CD4-positive, alpha-beta T cell treated with Interferon gamma for 1 hour (primary cell): ENCODE measurements around the gene MEGF6.

Experiments used
- DNase-seq: peaks from one replicate; pipeline ENCODE4 v3.0.0-alpha.2; 2020

MEGF6 gene

GRCh38 chr1:3552751-3553150 lies 58.6 kb downstream of the MEGF6 start:
- DNase-seq, result no peak

- no peak for DNase-seq
Measured at GRCh38 chr1:3552176-3552575, 59.1 kb downstream of the MEGF6 start.

DNA sequence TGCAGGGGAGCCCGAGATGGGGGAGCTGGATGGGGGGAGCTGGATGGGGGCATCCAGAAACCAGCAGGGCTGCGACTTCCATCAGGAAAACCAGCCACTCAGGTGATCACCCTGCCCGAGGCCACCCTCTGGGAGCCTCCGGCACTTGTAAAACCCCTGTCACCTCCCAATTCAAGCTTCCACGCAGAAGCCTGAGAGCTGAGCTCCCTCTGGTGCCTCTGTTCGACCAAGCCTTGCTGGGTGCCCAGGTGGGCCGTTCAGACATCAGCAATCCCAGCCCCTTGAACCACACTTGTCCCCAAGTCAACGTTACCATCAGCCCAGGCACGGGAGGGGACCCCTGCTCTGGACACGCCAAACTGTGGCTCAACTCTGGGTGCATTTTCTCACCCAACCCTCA lies 59.6 kb downstream of the MEGF6 start:
- no peak for DNase-seq

DNA sequence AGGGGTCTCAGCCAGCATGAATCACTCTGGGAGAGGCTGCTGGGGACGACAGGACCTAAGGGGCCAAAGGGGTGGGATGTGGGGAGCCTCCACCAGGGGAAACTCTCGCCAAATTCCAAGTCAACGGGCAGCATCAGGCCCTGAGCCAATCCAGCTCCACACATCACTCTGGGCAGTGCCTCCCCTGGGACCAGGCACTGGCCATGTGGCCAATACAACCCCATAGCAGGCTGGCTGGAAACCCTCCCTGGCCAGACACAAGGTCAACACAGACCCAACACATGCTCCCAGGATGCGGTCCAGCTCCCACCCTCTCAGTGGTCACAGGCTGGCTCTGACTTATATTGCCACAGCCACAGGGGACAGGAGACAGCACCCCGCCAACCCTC lies 60.0 kb downstream of the MEGF6 start:
- no peak for DNase-seq

- DNase-seq, result no peak
Measured at GRCh38 chr1:3550511-3551289, 60.6 kb downstream of the MEGF6 start.

DNA sequence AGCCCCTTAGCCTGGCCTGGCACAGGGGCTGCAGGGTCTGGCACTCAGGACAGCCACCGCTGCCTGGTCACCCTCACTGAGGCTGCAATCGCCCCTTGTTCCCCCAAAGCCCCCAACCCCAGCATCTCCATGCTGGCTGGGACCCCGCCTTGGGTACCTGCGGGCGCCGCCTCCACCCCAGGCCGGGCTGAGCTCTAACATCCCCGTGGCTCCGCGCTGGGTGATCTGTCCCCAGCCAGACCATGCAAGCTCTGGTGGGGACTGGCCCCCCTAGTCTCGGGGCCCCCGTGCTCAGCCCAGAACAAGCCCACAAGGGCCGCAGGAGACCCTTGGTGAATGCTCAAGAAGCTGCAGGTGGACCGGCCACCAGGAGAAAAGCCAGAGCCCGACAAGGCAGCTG lies 62.4 kb downstream of the MEGF6 start:
- DNase-seq, result no peak

DNA sequence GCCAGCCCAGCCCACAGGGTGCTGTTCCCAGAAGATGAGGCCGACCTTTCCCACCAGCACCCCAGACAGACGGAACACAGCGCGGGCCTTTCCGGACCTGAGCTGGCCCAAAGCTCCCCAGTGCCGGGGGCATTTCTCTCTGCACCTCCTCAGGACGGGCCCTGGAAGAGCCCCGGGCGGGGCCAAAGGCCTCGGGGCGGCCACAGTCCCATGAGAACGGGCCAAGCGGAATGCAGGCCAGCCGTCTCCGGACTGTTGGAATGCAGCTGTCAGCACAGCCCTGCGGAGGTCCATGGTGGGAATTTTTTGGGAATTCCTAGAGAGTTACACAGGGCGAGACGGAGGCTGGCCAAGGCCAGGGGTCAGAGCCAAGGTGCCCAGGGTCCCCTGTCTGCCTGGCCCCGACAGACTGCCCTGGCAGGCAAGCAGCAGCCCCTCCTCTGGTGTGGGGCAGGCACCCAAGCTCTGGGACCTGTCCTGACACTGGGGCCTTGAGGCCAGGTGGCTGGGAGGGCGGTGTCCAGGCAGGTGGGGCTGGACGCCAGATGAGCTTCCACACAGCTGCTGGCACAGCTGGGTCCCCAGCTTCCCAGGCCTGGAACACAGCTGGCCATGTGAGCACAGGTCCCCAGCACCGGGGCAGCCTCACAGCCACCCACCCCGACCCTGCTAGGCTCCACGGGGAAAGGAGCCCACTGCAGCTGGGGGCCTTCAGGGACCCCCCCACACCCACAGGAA lies 63.0 kb downstream of the MEGF6 start:
- DNase-seq, result no peak

DNA sequence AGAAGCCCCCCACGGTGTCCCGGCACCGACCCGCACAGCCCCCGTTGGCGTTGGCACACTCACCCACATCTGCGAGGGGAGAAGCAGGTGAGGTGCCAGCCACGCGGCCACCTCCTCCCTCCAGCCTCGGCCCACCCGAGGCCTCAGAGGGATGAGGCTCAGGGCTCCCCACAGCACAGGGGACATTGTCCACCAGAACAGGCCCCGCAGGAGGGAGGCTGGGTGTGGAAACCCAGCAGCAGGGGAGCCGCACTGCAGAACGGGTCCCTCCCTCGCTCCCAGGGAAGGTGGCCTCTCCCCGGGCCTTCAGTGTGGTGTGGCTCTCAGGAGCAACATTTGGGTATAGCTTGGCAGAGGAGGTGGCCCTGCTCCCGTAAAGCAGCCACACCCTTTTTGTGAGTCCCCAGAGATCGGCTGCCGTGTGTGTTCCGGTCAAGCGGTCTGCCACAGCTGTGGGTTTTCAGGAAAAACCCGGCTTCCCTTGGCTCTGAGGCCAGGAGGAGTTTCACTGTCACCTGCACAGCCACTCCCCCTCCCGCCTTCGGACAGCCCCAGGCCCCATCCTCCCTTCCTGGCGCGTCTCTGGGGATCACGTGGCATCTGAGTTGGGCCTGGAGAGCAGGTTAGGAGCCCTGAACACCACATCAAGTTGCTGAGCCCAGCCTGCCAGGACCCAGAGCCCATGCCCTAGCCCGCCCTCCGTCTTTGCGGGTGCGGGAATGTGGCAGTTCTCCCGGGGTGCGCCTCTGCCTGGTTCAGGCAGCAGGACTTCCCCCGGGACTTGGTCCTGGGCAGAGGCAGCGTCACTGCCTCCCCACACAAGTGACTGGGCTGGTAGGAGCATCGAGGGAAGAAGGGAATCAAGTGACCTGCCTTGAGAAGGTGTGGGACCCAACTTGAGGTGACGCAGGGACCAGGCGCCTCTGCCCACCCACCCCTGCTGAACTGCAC lies 64.0 kb downstream of the MEGF6 start:
- DNase-seq, result no peak

DNA sequence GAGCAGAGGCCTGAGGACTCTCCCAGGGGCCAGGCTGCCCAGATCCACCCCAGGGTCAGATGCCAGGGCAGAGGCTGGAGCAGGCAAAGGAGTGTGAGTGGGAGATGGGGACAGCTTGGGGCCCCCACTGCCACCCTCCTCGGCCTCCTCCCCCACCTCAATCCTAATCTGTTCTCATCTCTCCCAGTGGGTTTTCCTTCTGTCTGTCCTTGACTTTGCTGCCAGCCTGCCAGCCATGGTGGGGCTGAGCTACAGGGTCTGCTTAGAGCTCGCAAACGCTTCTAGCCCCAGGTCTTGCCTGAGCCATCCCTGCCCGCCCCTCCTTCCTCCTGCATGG lies 65.3 kb downstream of the MEGF6 start:
- no peak for DNase-seq

GRCh38 chr1:3545363-3546047 lies 65.8 kb downstream of the MEGF6 start:
- DNase-seq, result no peak

DNA sequence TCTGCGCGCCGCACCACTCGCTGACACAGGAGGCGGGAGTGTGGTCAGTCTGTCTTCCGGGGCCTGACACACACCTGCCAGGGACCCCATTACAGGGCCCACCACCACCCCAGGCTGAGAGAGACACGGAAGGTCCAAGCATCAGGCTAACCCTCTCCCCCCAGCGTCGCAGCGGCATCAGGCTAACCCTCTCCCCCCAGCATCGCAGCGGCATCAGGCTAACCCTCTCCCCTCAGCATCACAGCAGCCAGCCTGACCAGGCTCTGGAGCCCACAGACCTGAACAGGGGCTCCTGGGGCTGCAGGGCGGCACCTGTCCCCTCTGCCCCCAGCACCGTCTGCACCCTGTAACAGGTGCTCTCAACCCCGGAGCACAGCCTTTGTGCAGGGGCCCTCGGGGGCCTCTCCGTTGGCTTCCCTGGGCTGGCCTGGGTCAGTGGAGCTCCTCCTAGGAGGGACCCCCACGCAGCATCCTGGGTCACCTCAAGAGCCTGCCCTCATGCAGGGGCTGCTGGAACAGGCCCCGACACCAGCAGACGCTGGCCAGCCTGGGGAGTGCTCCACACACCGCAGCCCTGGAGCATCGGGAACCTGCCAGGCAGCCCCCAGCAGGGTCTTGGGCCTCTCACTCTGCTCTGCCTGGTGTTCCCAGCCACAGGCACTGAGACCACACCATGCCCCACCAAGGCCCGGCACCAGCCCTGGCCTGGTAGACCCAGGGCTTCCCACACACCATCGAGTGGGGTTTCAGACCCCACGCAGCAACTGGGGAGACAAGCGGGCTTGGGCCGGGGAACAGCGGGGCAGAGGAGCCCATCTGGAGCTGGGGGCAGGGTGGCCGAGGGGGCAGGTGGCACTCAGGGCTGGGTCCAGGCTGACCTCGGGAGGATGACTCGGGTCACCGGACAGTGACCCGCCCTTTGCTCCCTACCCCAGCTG lies 67.0 kb downstream of the MEGF6 start:
- DNase-seq, result no peak

GRCh38 chr1:3543076-3544039 lies 68.0 kb downstream of the MEGF6 start:
- no peak for DNase-seq

DNA sequence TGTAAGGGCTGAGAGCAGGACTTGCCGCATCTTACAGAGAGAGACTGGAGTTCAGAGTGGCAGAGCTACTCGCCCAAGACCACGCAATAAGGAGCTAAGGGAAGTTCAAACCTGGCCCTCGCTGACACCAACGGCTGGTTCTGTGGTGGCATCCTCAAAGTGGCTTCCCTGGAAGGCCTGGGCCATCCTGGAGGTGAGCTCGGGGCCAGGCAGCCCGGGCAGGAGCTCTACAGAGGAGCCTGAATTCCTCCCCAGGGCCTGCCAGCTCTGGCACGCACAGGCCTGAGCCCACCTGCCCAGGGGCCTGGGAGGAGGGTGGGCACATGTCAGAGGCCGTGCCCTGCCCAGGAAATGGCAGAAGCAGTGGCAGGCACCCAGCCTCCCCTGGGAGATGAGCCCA lies 68.6 kb downstream of the MEGF6 start:
- DNase-seq, result no peak

DNA sequence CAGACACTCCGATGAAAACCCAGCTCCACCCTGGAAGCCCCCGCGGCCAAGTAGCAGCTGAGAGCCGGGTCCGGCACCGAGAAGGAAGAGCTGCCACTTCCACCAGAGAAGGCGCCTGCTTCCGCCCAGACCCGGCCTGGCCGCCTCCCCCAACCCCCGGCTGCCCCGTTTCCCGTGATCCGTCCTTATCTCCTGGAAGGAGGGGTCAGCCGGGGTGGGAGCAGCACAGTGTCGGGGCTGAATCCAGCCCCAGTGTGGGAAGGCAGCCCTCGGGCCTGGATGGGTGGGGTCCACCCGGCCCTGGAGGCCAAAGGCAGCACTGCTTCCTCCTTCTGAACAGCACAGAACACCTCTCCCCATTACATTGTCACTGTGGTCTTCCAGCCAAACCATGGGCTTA lies 69.4 kb downstream of the MEGF6 start:
- DNase-seq, result no peak

DNA sequence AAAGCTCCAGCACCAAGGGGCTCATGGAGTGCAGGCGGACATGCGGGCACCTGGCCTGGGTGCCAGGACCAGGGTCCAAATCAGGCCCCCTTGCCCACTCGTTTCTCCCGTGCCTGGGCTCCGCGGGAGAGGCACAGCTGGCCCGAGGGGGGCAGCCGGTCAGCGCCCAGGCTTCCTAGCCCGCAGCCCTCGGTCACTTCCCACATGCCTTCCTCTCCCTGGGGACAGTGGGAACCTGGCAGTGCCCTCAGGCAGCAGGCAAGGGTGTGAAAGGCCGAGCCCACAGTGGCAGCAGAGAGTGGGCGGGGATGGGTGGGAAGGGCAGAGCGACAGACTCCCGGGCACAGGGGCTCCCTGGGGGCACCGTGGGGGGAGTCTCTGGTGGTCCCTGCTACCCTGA lies 69.8 kb downstream of the MEGF6 start:
- DNase-seq, result no peak

- DNase-seq, result no peak
Measured at GRCh38 chr1:3540876-3541275, 70.4 kb downstream of the MEGF6 start.

DNA sequence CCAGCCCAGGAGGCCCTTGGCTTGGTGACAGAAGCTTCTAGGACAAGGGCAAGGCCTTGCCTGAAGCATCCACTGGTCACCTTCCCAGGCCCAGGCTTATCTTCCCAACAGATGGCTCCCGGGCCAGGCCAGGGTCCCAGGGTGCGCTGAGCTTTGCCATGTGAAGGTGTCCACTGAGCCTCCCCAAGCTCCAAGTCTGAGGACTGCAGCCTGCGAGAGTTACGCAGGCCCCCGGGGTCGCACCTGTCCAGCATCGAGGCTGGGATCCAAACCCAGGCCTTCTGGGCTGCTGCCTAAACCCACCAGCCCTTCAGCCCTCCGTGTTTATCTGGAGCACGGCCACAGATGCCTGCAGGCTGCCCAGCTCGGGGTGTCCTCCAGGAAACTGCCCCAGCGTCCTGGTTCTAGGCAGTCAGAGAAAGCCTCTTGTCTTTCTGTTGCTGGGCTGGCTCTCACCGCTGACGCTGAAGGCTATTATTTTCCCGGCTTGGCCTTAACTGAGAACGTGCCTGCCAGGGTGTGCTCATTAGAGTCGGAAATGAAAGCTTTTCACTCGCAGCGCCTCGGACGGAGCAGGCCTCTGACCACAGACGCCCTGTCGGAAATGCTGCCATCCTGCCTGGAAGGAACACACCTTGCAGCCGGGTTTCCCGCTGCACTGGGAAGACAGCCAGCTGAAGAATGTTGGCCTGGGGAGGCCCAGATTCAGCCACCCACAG lies 71.4 kb downstream of the MEGF6 start:
- DNase-seq, result no peak

DNA sequence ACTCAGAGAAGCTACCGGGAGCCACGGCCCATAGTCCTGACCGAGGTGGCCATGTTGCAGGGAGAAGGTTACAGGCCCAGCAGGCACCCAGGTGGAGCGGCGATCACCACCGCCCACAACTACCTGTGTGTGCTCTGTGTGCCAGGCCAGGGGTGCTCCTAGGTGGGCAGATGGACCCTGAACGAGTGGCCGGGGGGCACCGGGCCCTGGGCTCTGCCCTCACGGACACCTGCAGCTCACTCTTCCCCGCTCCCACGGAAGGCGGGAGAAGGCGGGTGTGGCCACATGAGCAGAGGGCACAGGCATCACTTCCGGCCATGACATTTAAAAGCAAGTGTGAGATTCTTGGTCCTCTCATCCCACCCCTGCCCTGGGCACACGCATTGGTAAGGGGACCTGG lies 73.9 kb downstream of the MEGF6 start:
- DNase-seq, result no peak

- no peak for DNase-seq
Measured at GRCh38 chr1:3536420-3537195, 74.7 kb downstream of the MEGF6 start.
